GM19372 (cell line): ENCODE results near the gene ARHGEF11.
"Not testable (repeated sequence)": the region's sequence is repeated elsewhere in the genome, so short reads cannot be mapped to it uniquely, and the experiment has no call there.

Source experiments
- ATAC-seq: cut with Tn5 transposase; IDR thresholded peaks from one replicate; pipeline ENCODE4 v1.9.1; 2021; ENCODE audit warnings: mild to moderate bottlenecking, low read depth, moderate library complexity; ENCODE audit not compliant: unreplicated experiment

The ARHGEF11 gene

DNA sequence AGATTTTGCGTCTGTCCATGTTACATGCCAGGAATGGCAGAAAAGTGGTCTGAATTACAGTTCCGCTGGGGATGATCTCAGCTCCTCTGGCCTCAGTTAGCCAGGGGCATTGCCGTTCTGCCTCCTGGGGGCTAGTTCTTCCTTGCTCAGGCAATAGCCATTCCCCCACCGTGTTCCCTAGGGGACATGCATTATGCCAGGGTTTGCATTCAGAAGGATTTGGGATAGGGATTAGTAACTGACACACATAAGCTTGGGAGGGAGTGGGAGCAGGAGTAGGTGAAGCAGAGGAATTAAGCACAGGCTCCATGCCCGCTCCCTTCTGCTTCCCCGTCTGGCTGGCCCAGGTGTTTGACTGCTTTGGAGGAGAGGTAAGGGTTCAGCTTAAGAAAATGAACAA is 112.4 kb downstream of the ARHGEF11 start:
- no peak for ATAC-seq

DNA sequence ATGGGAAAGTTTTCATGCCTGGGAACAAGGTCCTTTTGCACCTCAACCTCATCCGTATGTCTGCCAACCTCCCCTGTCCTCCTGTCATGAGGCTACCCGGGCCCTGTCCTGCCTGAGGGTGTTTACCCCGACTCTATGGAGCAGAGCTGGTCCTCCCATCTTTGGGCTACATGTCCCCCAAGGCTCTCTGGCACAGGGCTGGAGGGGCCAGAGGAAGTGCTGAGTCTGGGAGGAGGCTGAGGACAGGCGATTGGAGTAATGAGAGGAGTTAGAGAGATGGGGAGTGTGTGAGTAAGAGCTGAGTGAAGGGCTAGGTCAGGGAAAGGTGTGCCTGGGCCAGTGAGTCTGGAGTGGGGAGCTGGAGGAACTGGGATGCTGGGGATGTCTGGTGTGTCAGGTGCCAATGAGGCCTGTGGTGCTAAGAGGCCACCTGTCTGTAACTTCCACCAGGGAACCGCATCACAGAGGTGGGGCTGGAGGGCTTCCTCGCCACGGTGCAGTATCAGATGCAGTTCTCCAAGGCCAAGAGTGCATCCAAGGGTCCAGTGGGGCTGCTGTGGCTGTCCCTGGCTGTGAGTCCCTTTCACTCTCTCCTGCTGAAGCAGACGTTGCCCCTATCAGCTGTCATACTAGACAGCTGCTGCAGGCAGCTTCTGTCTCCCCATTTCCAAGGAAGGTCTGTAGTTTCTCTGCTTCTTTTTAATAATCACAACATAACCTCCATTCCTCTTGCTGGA is 113.4 kb downstream of the ARHGEF11 start:
- ATAC-seq = no peak

DNA sequence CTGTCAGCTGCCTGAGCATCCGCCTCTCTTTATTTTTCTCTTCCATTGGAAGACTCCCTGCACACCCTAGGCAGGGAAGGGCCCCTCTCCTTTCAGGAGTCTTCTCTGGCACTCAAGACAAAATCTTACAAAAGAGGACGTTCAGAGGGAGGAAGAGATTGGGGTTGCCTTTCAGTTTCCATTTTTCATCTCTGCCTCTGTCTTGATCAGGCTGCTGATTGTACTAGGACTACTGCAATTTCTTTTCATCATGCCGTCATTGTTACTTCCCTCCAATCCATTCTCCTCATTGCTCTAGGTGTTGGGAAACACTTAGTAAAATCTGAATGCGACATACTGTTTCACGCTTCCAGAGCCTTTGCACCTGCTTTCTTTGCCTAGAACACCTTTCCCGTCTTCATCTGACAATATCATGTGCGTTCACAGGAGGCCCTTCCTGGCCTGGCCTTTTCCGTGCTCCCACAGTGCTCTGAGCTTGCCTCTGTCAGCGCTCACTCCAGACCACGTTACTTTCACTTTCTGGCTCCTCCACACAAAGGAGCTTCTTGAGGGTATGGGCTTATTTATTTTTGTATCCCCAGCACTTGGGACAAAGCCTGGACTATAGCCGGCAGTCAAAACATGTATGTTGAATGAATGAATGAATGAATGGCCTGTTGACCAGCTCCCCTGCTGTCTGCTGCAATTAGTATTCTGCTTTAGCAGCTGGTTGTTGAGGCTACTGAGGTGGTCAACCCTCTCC is 114.2 kb downstream of the ARHGEF11 start:
- no peak for ATAC-seq

DNA sequence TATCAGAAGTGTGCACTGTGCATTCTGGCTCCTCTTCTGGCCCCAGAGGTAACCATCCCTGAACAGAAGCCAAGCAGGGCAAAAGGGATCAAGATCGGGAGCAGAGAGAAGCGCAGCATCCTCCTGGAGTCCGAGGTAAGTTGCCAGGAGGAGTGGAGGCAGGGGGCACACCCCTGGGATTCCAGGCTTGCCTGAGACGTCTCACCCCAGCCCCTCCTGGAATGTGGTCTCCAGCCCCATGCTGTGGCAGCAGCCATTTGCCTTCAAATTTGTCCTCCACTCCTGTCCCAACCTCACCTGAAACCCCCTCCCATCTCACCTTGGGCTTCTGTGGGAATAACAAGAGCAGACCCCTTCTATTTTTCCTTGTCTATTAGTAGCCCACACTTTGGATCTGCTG is 115.1 kb downstream of the ARHGEF11 start:
- no peak for ATAC-seq

DNA sequence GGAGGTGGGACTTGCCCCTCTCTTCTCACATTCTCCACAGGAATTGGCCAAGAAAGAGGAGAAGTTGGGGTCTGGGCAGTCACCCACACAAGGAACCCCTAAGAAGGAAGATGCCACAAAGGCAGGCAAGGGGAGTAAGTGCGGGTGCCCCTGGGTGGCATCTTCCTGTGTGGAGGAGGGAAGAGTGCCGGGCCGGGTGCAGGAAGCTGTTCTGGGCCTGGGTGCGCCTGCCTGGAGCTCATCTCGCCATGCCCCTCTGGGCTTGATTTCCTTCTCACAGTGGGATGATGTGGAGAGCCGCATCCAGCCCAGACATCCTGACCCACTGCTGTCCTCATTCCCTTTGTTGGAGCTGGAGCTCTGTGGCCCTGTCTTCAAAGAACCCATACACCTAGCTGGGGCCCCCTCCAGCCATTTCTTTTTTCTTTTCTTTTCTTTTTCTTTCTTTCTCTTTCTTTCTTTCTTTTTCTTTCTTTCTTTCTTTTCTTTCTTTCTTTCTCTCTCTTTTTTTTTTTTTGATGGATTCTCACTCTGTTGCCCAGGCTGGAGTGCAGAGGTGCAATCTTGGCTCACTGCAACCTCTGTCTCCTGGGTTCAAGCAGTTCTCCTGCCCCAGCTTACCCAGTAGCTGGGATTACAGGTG is 115.8 kb downstream of the ARHGEF11 start:
- ATAC-seq = no peak

DNA sequence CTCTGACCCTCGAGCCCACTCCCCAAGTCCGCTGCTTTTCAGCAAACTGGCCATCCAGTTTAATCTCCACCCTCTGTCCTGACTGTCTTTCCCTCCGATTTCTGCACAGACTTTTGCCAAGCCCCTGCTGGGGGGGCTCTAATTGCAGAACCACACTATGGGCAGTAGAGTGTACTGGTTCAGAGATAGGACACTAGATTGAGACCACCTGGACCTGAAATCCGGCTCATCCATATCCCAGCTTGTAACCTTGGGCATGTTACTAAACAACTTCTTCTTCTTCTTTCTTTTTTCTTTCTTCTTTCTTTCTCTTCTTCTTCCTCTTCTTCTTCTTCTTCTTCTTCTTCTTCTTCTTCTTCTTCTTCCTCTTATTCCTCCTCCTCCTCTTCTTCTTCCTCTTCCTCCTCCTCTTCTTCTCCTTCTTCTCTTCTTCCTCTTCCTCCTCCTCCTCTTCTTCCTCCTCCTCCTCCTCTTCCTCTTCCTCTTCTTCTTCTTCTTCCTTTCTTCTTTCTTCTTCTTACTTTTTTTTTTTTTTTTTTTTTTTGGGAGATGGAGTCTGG is 117.4 kb downstream of the ARHGEF11 start:
- no peak for ATAC-seq

DNA sequence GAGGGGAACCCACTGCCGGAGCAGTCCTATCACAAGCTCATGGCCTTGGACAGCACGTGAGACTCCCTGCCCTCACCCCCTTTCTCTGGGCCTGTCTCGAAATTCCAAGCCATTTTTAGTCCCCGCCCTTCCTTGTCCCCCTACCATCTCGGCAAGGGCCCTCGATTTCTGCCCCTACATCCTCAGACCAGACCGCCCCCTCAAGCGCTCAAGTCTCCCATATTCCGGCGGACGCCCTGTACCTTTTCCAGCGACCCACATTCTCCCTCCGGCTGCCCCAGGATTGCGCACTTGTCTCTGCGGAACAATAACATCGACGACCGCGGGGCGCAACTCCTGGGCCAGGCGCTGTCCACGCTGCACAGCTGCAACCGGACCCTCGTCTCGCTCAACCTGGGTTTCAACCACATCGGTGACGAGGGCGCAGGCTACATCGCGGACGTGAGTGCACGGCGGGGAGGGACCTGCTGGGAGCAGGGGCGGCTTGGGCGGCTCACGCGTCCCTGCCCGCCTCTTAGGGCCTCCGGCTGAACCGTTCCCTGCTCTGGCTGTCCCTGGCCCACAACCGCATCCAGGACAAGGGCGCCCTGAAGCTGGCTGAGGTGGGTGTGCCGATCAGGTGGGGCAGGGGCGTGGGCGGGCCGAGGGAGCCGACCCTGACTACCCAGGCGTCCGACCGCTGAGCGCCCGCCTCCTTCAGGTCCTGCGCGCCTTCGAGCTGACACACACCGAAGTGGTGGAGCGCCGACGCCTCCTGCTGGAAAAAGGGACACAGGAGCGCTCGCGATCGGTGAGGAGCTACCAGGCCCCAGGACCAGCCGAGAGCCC is 118.1 kb downstream of the ARHGEF11 start:
- no peak for ATAC-seq

DNA sequence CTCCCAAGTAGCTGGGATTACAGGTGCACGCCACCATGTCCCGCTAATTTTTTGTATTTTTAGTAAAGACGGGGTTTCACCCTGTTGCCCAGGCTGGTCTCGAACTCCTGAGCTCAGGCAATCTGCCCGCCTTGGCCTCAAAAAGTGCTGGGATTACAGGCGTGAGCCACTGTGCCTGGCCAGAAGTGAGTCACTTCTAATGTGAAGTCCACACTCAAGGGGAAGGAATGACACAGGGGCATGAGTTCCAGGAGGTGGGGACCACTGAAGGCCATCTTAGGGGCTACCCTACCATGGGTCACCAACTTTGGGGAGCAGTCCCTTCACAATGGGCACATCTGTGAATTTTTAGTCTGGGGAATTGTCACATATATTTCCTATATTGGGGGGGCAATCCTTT is 118.8 kb downstream of the ARHGEF11 start:
- not testable (repeated sequence) for ATAC-seq

DNA sequence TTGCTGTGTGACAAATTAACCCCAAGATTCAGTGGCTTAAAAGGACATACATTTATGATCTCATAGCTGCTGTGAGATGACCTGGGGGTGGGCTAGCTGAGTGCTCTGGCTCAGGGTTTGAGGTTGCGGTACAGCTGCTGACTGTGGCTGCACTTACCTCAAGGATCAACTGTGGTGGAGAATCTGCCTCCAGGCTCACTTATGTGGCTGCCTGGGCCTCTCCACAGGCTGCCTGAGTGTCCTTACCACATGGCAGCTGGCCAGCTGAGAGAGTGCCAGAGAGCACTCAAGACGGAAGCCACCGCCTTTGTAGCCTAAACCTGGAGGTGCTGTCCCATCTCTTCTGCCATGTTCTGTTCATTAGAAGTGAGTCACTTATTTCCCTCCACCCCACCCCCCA is 119.4 kb downstream of the ARHGEF11 start:
- no peak for ATAC-seq

DNA sequence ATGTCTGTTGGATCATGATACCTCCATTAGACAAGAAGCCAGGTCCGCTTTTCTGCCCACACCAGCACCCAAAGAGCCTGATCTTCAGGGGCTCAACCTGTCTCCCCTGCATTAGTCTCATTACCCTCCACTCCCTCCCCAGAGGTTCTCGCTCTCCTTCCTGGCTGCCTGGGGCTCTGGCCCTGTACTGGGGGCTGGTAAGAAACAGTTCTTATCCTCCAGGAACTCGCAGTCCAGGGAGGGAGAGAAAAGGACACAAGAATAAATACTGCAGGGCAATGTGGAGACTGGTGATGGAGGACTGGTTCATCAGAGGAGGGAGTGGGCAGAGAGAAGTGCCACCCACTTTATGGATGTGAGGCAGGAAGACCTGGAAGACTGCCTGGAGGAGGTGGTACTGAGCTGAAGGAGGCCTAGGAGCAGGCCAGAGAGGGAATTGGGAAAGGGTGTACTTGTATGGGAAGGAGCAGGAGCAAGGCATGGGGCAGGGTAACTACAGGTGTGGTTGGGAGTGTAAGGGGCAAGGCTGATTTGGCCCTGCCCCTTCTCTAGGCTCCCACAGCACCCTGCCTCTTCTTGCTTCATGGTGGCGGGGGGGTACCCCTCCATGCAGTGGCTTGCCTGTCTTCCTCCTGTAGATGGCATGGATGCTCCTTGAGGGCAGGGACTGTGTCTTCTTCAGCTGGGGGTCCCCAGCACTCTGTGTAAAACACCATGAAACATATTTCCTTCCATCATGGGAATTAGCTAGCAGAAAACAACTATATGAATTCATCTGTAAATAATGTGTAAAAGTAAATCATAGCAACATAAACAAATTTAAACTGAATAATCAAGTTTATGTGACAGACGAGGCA is 120.2 kb downstream of the ARHGEF11 start:
- ATAC-seq = no peak

DNA sequence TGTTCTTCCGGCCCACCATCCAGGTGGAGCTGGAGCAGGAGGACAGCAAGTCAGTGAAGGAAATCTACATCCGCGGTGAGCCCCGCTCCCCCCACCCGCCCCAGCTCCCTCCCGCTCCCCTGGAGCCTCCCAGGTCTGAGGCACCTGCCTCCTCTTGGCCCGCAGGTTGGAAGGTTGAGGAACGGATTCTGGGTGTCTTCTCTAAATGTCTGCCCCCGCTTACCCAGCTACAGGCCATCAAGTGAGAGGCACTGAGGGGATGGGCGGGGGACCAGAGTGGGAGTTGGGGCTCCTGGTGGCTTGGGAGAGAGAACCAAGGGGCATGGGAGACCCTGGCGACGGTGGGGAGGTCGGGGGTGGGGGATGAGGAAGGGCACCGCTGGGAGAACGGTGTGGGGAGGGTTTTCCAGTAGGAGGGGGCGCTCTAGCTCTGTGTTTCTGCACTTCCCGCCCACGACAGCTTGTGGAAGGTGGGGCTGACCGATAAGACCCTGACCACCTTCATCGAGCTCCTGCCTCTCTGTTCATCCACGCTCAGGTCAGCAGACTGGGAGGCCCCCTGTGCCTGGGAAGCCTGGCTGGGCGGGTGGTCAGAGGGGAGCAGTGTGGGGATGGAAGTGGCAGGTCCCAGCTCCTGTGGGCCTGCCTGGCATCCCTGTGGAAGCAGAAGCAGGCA is 120.9 kb downstream of the ARHGEF11 start:
- ATAC-seq = no peak

DNA sequence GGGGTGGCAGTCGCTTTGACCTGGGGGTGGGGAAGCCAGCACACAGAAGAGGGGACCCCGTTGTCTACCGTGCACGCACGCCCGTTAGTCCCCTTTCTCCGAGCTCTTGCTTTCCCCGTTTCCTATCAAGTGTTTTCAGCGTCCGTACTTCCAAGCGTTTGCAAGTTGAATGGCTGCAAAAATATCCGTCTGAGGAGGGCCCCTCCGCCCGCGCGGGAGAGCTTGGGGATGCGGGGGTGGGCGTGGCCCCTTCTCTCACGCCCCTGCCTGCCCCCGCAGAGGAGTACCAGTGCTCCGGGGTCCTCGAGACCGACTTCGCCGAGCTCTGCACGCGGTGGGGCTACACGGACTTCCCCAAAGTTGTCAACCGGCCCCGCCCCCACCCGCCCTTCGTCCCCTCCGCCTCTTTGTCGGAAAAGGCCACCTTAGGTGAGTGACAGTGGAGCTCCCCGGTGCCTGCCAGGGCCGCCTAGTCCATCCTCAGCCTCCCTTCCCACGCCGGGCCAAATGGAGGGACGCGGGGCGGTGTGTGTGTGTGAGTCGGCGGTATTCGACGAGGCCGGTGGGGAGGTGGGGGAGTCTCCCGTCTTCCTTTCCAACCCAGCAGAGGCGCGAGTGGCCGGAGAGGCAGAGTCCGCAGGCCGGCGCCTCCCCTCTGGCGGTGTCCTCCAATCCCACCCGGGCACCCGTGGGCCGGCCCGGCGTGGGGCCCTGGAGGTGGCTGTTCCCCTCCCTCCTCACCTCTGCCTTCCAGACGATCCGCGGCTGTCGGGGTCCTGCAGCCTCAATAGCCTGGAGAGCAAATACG is 121.7 kb downstream of the ARHGEF11 start:
- ATAC-seq = no peak

DNA sequence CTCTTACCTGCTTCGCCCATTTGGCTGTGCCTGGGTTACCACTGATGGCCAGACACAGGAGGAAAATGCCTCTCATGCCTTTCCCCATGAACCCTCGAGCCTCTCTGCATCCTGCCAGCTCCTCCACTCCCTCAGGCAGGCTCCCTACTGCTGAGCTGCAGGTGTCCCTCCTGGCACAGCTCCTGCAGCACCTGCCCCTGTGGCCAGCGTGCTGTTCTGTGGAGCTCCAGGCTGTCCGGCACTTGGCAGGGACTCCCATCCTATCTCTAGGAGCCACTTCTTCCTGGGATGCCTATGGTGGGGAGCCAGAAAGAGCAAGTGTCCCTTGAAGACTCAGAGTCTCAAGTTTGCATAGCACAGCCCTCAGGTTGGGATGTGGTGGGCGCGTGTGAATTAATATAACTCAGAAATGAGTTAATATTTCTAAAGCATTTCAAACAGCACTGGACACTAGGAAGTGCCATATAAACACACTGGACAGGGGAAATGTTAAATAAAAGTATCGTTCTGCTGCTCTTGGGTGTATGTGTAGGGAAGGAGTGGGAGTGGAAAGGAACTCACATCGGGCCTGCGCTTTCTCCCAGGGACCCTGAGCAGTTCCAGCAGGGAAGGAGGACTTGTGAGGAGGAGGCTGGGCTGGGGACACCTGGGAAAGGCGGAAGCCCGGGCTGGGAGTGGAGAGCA is 122.4 kb downstream of the ARHGEF11 start:
- ATAC-seq = no peak

DNA sequence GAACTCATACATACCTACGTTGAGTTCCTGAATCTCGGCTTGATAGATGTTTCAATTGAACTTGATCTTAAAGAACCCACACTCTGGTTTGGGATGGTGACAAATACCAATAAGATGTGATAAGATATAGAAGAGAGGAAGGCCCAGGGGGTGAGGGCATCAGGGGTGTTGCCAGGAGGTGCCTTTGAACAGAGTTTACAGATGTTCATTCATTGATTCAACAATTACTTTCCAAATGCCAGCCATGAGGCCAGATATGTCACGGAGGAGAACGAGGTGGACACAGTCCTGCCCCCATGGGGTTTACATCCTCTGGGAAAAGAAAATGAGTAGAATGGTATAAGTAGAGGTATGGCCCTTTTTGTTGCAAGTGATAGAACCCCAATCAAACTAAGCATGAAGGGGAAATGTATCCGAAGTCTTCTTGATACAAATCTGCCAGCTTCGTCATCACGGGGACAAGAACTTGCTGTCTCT is 124.5 kb downstream of the ARHGEF11 start:
- ATAC-seq = no peak

DNA sequence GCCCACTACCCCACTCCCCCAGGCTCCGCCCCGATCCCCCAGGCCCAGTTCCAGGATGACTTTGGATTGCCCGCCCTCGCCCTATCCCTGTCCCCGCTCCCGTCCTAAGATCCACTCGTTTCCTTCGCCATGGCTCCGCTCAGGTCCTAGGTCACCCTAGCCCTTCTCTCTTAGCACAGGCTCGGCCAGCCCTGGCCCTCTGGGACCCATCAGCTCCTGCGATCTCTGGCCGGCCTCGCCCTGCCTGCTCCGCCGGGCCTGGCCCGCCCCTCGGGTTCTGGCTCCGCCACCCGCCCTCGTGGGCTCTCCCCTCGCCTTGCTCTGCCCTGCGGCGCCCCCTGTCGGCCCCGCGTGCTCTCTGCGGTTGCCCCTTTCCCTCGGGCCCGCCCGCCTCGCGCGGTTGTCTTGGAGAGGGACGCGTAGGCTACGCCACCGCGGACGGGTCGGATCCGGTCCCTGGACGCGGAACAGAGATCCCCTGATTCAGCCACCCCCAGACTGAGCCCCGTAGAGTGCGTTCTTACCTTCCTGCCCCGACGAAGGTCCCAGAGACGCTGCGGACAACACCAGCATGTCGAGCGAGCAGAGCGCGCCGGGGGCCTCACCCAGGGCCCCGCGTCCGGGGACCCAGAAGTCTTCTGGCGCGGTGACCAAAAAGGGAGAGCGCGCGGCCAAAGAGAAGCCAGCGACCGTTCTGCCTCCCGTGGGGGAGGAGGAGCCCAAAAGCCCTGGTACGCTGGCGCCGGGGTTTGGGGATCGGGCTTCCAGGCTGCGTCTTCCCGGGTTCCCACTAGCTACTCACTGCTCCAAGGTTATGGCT is 125.1 kb downstream of the ARHGEF11 start, which contains the start of gene LRRC71:
TSS of gene LRRC71 (plus strand) at position 400 of the 820 bp plus-strand sequence. CDS start at position 572, 172 bp downstream.
- no peak for ATAC-seq

DNA sequence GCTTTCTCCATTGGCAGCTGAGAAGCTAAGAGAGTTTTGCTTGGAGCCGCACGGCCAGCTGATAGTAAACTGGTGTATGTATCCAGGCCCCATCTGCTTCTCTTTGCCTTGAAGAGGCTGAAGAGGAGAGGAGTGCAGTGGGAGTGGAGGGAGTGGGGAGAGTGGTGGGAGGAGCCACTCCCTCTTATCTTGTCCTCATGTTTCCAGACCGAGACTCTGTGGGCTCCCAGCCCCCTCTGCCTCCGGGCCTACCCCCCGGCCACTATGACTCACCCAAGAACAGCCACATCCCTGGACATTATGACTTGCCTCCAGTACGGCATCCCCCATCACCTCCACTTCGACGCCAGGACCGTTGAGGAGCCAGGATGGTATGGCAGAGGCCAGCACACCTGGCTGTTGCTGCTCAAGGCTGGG is 131.1 kb downstream of the ARHGEF11 start:
- ATAC-seq = no peak
